Neuronal stem cell (in vitro differentiated cells): Measurements from ENCODE around the gene GK.

ENCODE experiments used
- DNase-seq: peaks from one replicate; pipeline ENCODE4 v3.0.0-alpha.2; 2013; ENCODE audit warnings: low spot score
- H2AFZ ChIP-seq: one replicate; pipeline ENCODE4 v1.6.1; 2013; ENCODE audit warnings: mild to moderate bottlenecking, low read length, inconsistent platforms
- H2AK5ac ChIP-seq: 2 replicates; pipeline ENCODE4 v1.6.1; 2013; ENCODE audit warnings: low read depth, mild to moderate bottlenecking, inconsistent platforms, low read length, moderate library complexity, mixed read lengths
- H2BK120ac ChIP-seq: 2 replicates; pipeline ENCODE4 v1.6.1; 2013; ENCODE audit warnings: low read depth, mild to moderate bottlenecking, inconsistent platforms, low read length, moderate library complexity, mixed read lengths
- H2BK12ac ChIP-seq: one replicate; pipeline ENCODE4 v1.6.1; 2013; ENCODE audit warnings: low read length, inconsistent platforms
- H2BK15ac ChIP-seq: 2 replicates; pipeline ENCODE4 v1.6.1; 2013; ENCODE audit warnings: mild to moderate bottlenecking, low read length, inconsistent platforms, mixed read lengths
- H2BK5ac ChIP-seq: one replicate; pipeline ENCODE4 v1.6.1; 2013; ENCODE audit warnings: inconsistent platforms, mild to moderate bottlenecking, low read length, moderate library complexity
- H3K14ac ChIP-seq: one replicate; pipeline ENCODE4 v1.6.1; 2013; ENCODE audit warnings: low read length, inconsistent platforms
- H3K18ac ChIP-seq: 2 replicates; pipeline ENCODE4 v1.6.1; 2013; ENCODE audit warnings: low read length, inconsistent platforms
- H3K23ac ChIP-seq: 2 replicates; pipeline ENCODE4 v1.6.1; 2013; ENCODE audit warnings: low read depth, mild to moderate bottlenecking, mixed read lengths, low read length, inconsistent platforms; ENCODE audit not compliant: poor library complexity
- H3K27ac ChIP-seq: replicated peaks from 3 replicates; pipeline ENCODE4 v1.5.1; 2013; ENCODE audit warnings: low read length, inconsistent platforms
- H3K27me3 ChIP-seq, 3 experiments: 2 replicates each; pipeline ENCODE4 v1.6.1; 2013; ENCODE audit warnings: low read length in 3 of 3, mild to moderate bottlenecking in 2 of 3, inconsistent platforms in 1 of 3, low read depth in 1 of 3, mixed read lengths in 1 of 3, moderate library complexity in 1 of 3; ENCODE audit not compliant: control insufficient read depth in 3 of 3, insufficient read depth in 3 of 3
- H3K36me3 ChIP-seq, 2 donors: replicated peaks in 1 of 2; 2 replicates each; pipeline ENCODE4 v1.6.1; 2013; ENCODE audit warnings: low read length in 2 of 2; ENCODE audit not compliant: control insufficient read depth in 2 of 2, insufficient read depth in 2 of 2
- H3K4ac ChIP-seq: 2 replicates; pipeline ENCODE4 v1.6.1; 2013; ENCODE audit warnings: inconsistent platforms, mild to moderate bottlenecking, low read length, moderate library complexity
- H3K4me1 ChIP-seq, 2 donors: 1 replicate in 1 of 2; 2 replicates in 1 of 2; pipeline ENCODE4 v1.6.1; 2013; ENCODE audit warnings: low read length in 2 of 2, low read depth in 1 of 2; ENCODE audit not compliant: control insufficient read depth in 2 of 2, insufficient read depth in 1 of 2
- H3K4me2 ChIP-seq: one replicate; pipeline ENCODE4 v1.6.1; 2013; ENCODE audit warnings: mild to moderate bottlenecking, low read length, inconsistent platforms; ENCODE audit not compliant: insufficient read depth, poor library complexity, severe bottlenecking
- H3K4me3 ChIP-seq, 2 donors: 2 replicates each; pipeline ENCODE4 v1.5.1; 2013; ENCODE audit warnings: low read length in 2 of 2, mild to moderate bottlenecking in 2 of 2, inconsistent platforms in 1 of 2, moderate library complexity in 1 of 2
- H3K79me1 ChIP-seq: one replicate; pipeline ENCODE4 v1.6.1; 2013; ENCODE audit warnings: low read depth, mild to moderate bottlenecking, inconsistent platforms, low read length, moderate library complexity
- H3K9ac ChIP-seq: one replicate; pipeline ENCODE4 v1.6.1; 2013; ENCODE audit warnings: mild to moderate bottlenecking, low read depth, low read length, inconsistent platforms; ENCODE audit not compliant: poor library complexity
- H3K9me3 ChIP-seq, 2 donors: replicated peaks in 1 of 2; 2 replicates each; pipeline versions ENCODE3 to v1.6.1; 2013; ENCODE audit warnings: low read length in 2 of 2, mild to moderate bottlenecking in 2 of 2, inconsistent platforms in 1 of 2, low read depth in 1 of 2, mixed read lengths in 1 of 2, moderate library complexity in 1 of 2; ENCODE audit not compliant: control insufficient read depth in 2 of 2, insufficient read depth in 1 of 2
- H4K8ac ChIP-seq: one replicate; pipeline ENCODE4 v1.6.1; 2013; ENCODE audit warnings: low read depth, mild to moderate bottlenecking, inconsistent platforms, low read length, moderate library complexity
- H4K91ac ChIP-seq: one replicate; pipeline ENCODE4 v1.6.1; 2013; ENCODE audit warnings: low read length, low read depth, mild to moderate bottlenecking, inconsistent platforms; ENCODE audit not compliant: poor library complexity
- WGBS, 2 donors: extraction: QIAGEN DNeasy Blood & Tissue Kit; methylation state at CpG; one replicate each; pipeline ENCODE4 v1.1.7; 2013; ENCODE audit warnings: missing lambda C conversion rate in 2 of 2, mixed read lengths in 1 of 2; ENCODE audit not compliant: insufficient read length in 2 of 2, insufficient replicate concordance in 1 of 2; ENCODE audit errors: extremely low coverage in 2 of 2; 5-methylcytosine and 5-hydroxymethylcytosine counted together

Gene GK

GRCh38 chrX:30714138-30714537 is 60.9 kb downstream of the GK start:
- Histone ChIP-seq H3K4me1 (no peaks in the 10 kb centered on the region), H2AFZ (no peak overlapping the region), H2BK12ac (no peak overlapping the region), H2BK120ac (no peak overlapping the region), H3K4ac (no peak overlapping the region), H3K14ac (no peak overlapping the region), H2AK5ac (no peak overlapping the region), H4K8ac (peak overlapping the region; percentile 43), H3K27ac (no peak overlapping the region), H3K9ac (no peak overlapping the region), H3K9me3 (no peaks in the 10 kb centered on the region), H2BK15ac (no peak overlapping the region), H3K27me3 (no peaks in the 10 kb centered on the region), H3K4me3 (no peak overlapping the region), H3K23ac (no peak overlapping the region), H3K79me1 (no peaks in the 10 kb centered on the region), H4K91ac (no peak overlapping the region), H3K18ac (no peak overlapping the region), H3K36me3 (peaks cover 0 to 4% of the 10 kb centered on the region in 2 donors), H2BK5ac (no peak overlapping the region), H3K4me2 (no peak overlapping the region)
- WGBS, 2 donors = no CpG with 5 or more reads among the region's 1 CpG
- no peak for DNase-seq

- H3K18ac ChIP-seq = no peak overlapping the region
- H3K79me1 ChIP-seq = no peaks in the 10 kb centered on the region
- H3K23ac ChIP-seq = no peak overlapping the region
- H4K91ac ChIP-seq = no peak overlapping the region
- no peak overlapping the region for H4K8ac ChIP-seq
- H3K27ac ChIP-seq = no peak overlapping the region
- H2AK5ac ChIP-seq = no peak overlapping the region
- H3K4me2 ChIP-seq = no peak overlapping the region
- no peak overlapping the region for H2BK120ac ChIP-seq
- H3K4me1 ChIP-seq = no peaks in the 10 kb centered on the region
- H3K9me3 ChIP-seq = no peaks in the 10 kb centered on the region
- no peak for DNase-seq
- H3K4me3 ChIP-seq = no peak overlapping the region
- H3K27me3 ChIP-seq = no peaks in the 10 kb centered on the region
- no peak overlapping the region for H3K9ac ChIP-seq
- H2BK15ac ChIP-seq = no peak overlapping the region
- no peak overlapping the region for H3K4ac ChIP-seq
- no peak overlapping the region for H2AFZ ChIP-seq
- no peak overlapping the region for H2BK12ac ChIP-seq
- no CpG with 5 or more reads among the region's 2 CpGs for WGBS, 2 donors
- no peak overlapping the region for H2BK5ac ChIP-seq
- no peak overlapping the region for H3K14ac ChIP-seq
- no peaks in the 10 kb centered on the region for H3K36me3 ChIP-seq
Observed at GRCh38 chrX:30715976-30716375, 62.8 kb downstream of the GK start.

GRCh38 chrX:30733852-30734660 is 80.8 kb downstream of the GK start:
- Histone ChIP-seq H4K91ac (no peak overlapping the region), H3K23ac (no peak overlapping the region), H2BK12ac (no peak overlapping the region), H3K14ac (no peak overlapping the region), H3K9ac (no peak overlapping the region), H2AK5ac (no peak overlapping the region), H2BK120ac (no peak overlapping the region), H2AFZ (no peak overlapping the region), H3K4ac (no peak overlapping the region), H3K9me3 (no peaks in the 10 kb centered on the region), H2BK5ac (no peak overlapping the region), H3K18ac (no peak overlapping the region), H3K36me3 (no peaks in the 10 kb centered on the region), H3K27ac (no peak overlapping the region), H3K4me3 (no peak overlapping the region), H2BK15ac (no peak overlapping the region), H3K4me1 (no peaks in the 10 kb centered on the region), H3K27me3 (no peaks in the 10 kb centered on the region), H4K8ac (no peak overlapping the region), H3K79me1 (no peaks in the 10 kb centered on the region), H3K4me2 (no peak overlapping the region)
- WGBS, 2 donors = no CpG with 5 or more reads among the region's 17 CpGs
- DNase-seq = no peak

GRCh38 chrX:30734782-30735181 is 81.6 kb downstream of the GK start:
- Histone ChIP-seq H3K4me2 (no peak overlapping the region), H3K14ac (no peak overlapping the region), H3K4ac (no peak overlapping the region), H3K18ac (no peak overlapping the region), H2BK120ac (no peak overlapping the region), H3K4me1 (no peaks in the 10 kb centered on the region), H2AK5ac (no peak overlapping the region), H4K8ac (no peak overlapping the region), H3K9me3 (no peaks in the 10 kb centered on the region), H2AFZ (no peak overlapping the region), H3K36me3 (no peaks in the 10 kb centered on the region), H2BK15ac (no peak overlapping the region), H3K9ac (no peak overlapping the region), H3K23ac (no peak overlapping the region), H3K79me1 (no peaks in the 10 kb centered on the region), H2BK12ac (no peak overlapping the region), H4K91ac (no peak overlapping the region), H2BK5ac (no peak overlapping the region), H3K4me3 (no peak overlapping the region), H3K27me3 (no peaks in the 10 kb centered on the region), H3K27ac (no peak overlapping the region)
- DNase-seq = no peak
- no CpG with 5 or more reads among the region's 3 CpGs for WGBS, 2 donors
